ENCODE results near the gene TP53I13. TPM values are rescaled to one million over a fixed set of nuclear protein-coding genes. Genes with fewer than 3 reads are reported as not detected.
A peak's percentile ranks its signal among the peaks of the same experiment; 100 is the strongest.

Gene TP53I13
- total and polyA plus RNA-seq, 2 of the 13 experiments (the other 11 are each of a cell fraction or from before 2014, with no cell fraction given) = 16.9 to 25.7 TPM

DNA sequence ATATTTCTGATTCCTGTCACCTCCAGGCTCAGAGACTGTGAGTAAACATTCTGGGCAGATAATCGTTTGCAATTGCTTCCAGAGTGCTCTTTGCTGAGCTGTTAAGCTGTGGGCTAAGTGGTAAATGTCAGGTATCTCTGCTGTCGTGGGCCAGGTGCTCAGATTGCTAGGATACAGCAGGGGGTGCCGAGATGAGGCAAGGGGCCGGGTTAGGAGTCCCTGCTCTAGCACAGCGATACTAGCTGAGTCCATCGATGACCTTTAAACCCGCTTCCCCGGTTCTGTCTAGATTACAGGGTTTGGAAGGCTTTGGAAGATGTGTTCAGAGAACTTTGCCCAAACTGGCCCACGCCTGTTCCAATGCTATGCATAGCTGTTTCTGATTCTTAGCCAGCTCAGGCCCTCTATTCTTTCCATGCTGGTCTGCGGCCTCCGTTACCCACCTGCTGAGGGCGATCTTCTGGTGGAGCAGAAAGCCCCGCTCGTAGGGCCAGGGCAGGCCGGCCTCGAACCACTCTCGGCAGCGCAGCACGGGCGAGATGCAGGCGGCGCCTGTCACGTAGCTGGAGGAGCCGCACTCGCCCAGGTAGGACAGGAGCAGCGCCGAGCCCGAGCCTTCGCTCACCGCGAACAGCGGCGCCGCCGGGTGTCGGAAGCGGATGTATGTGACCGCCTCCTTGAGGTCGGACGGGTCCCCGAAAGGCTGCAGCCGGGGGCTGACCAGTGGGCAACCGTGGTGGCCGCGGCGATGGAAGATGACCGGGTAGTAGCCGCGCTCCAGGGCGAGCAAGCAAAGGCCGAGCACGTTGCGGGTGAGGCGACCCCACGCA is 2.6 kb upstream of the TP53I13 start (continued):
- TF ChIP-seq, protein P1, sequence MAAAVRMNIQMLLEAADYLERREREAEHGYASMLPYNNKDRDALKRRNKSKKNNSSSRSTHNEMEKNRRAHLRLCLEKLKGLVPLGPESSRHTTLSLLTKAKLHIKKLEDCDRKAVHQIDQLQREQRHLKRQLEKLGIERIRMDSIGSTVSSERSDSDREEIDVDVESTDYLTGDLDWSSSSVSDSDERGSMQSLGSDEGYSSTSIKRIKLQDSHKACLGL (CRISPR knock-in tag; IDR thresholded peaks at IDR 0.05) = peak; percentile 78; the same call in 1 of the 2 replicates
- TF ChIP-seq DR1 (CRISPR knock-in tag; IDR thresholded peaks at IDR 0.05) = peak; percentile 42; the same call in 1 of the 2 replicates
- TF ChIP-seq ARID2 (CRISPR knock-in tag; IDR thresholded peaks at IDR 0.05; ENCODE audit: borderline replicate concordance) = peak; percentile 97; the same call in 1 of the 2 replicates
- TF ChIP-seq EED (CRISPR knock-in tag; IDR thresholded peaks at IDR 0.05) = peak; percentile 77; the same call in 1 of the 2 replicates
- TF ChIP-seq, protein P2, sequence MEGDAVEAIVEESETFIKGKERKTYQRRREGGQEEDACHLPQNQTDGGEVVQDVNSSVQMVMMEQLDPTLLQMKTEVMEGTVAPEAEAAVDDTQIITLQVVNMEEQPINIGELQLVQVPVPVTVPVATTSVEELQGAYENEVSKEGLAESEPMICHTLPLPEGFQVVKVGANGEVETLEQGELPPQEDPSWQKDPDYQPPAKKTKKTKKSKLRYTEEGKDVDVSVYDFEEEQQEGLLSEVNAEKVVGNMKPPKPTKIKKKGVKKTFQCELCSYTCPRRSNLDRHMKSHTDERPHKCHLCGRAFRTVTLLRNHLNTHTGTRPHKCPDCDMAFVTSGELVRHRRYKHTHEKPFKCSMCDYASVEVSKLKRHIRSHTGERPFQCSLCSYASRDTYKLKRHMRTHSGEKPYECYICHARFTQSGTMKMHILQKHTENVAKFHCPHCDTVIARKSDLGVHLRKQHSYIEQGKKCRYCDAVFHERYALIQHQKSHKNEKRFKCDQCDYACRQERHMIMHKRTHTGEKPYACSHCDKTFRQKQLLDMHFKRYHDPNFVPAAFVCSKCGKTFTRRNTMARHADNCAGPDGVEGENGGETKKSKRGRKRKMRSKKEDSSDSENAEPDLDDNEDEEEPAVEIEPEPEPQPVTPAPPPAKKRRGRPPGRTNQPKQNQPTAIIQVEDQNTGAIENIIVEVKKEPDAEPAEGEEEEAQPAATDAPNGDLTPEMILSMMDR (CRISPR knock-in tag; IDR thresholded peaks at IDR 0.05) = peak; percentile 58
- TF ChIP-seq, protein P3, sequence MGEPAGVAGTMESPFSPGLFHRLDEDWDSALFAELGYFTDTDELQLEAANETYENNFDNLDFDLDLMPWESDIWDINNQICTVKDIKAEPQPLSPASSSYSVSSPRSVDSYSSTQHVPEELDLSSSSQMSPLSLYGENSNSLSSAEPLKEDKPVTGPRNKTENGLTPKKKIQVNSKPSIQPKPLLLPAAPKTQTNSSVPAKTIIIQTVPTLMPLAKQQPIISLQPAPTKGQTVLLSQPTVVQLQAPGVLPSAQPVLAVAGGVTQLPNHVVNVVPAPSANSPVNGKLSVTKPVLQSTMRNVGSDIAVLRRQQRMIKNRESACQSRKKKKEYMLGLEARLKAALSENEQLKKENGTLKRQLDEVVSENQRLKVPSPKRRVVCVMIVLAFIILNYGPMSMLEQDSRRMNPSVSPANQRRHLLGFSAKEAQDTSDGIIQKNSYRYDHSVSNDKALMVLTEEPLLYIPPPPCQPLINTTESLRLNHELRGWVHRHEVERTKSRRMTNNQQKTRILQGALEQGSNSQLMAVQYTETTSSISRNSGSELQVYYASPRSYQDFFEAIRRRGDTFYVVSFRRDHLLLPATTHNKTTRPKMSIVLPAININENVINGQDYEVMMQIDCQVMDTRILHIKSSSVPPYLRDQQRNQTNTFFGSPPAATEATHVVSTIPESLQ (CRISPR knock-in tag; conservative IDR thresholded peaks at IDR 0.05) = no peak
- TF ChIP-seq, protein P4, sequence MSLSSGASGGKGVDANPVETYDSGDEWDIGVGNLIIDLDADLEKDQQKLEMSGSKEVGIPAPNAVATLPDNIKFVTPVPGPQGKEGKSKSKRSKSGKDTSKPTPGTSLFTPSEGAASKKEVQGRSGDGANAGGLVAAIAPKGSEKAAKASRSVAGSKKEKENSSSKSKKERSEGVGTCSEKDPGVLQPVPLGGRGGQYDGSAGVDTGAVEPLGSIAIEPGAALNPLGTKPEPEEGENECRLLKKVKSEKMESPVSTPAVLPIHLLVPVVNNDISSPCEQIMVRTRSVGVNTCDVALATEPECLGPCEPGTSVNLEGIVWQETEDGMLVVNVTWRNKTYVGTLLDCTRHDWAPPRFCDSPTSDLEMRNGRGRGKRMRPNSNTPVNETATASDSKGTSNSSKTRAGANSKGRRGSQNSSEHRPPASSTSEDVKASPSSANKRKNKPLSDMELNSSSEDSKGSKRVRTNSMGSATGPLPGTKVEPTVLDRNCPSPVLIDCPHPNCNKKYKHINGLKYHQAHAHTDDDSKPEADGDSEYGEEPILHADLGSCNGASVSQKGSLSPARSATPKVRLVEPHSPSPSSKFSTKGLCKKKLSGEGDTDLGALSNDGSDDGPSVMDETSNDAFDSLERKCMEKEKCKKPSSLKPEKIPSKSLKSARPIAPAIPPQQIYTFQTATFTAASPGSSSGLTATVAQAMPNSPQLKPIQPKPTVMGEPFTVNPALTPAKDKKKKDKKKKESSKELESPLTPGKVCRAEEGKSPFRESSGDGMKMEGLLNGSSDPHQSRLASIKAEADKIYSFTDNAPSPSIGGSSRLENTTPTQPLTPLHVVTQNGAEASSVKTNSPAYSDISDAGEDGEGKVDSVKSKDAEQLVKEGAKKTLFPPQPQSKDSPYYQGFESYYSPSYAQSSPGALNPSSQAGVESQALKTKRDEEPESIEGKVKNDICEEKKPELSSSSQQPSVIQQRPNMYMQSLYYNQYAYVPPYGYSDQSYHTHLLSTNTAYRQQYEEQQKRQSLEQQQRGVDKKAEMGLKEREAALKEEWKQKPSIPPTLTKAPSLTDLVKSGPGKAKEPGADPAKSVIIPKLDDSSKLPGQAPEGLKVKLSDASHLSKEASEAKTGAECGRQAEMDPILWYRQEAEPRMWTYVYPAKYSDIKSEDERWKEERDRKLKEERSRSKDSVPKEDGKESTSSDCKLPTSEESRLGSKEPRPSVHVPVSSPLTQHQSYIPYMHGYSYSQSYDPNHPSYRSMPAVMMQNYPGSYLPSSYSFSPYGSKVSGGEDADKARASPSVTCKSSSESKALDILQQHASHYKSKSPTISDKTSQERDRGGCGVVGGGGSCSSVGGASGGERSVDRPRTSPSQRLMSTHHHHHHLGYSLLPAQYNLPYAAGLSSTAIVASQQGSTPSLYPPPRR (CRISPR knock-in tag; IDR thresholded peaks at IDR 0.05; ENCODE audit: borderline replicate concordance) = no peak; the same call in 1 of the 2 replicates
- 0 out of 2 replicates have a peak, but pooled peaks have one; percentile 26 for TF ChIP-seq IRF2 (CRISPR knock-in tag; IDR thresholded peaks at IDR 0.05)
- TF ChIP-seq NR2F6 (IDR thresholded peaks at IDR 0.05) = no peak
- TF ChIP-seq NR2F6 (CRISPR knock-in tag; IDR thresholded peaks at IDR 0.05) = no peak
- TF ChIP-seq ZNF337 (CRISPR knock-in tag; IDR thresholded peaks at IDR 0.05; ENCODE audit: borderline replicate concordance, low read depth) = peak; percentile 41; the same call in 1 of the 2 replicates
- peak; percentile 69 for TF ChIP-seq KDM5B (CRISPR knock-in tag; IDR thresholded peaks at IDR 0.05; ENCODE audit: borderline replicate concordance)
- TF ChIP-seq, protein P5, sequence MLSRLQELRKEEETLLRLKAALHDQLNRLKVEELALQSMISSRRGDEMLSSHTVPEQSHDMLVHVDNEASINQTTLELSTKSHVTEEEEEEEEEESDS (CRISPR knock-in tag; IDR thresholded peaks at IDR 0.05; ENCODE audit: borderline replicate concordance) = 0 out of 2 replicates have a peak, but pooled peaks have one; percentile 20
- no peak for TF ChIP-seq PHF5A (CRISPR knock-in tag; IDR thresholded peaks at IDR 0.05; ENCODE audit: low read depth, unreplicated experiment)
- no peak for TF ChIP-seq ZNF33B (CRISPR knock-in tag; IDR thresholded peaks at IDR 0.05)
- TF ChIP-seq CENPX (CRISPR knock-in tag; IDR thresholded peaks at IDR 0.05) = no peak

Data from HepG2 (cell line).